Nephron (organoid): ENCODE results near the gene DNAAF1.

Experiments
- H3K27ac Mint-ChIP-seq, 3 experiments: 2 replicates each; pipeline ENCODE4 v1.8.0; 2020; ENCODE audit warnings: mixed read lengths in 3 of 3, mild to moderate bottlenecking in 2 of 3, moderate library complexity in 1 of 3
- H3K27me3 Mint-ChIP-seq: 2 replicates; pipeline ENCODE4 v1.8.0; 2021; ENCODE audit warnings: low read depth, mild to moderate bottlenecking, moderate library complexity, mixed read lengths
- H3K36me3 Mint-ChIP-seq: 2 replicates; pipeline ENCODE4 v1.8.0; 2020; ENCODE audit warnings: low read depth, mixed read lengths
- H3K4me1 Mint-ChIP-seq: 2 replicates; pipeline ENCODE4 v1.8.0; 2020; ENCODE audit warnings: mixed read lengths
- H3K4me3 Mint-ChIP-seq, 3 experiments: 2 replicates each; pipeline ENCODE4 v1.8.0; 2020; ENCODE audit warnings: mild to moderate bottlenecking in 3 of 3, mixed read lengths in 3 of 3, moderate library complexity in 2 of 3
- H3K9me3 Mint-ChIP-seq: 2 replicates; pipeline ENCODE4 v1.8.0; 2020; ENCODE audit warnings: mixed read lengths
- CTCF ChIP-seq, 3 experiments: fragments of 200-600 bp; sonication (generic); IDR thresholded peaks; one replicate each; pipeline ENCODE4 v1.5.0; 2021; ENCODE audit warnings: antibody characterized with exemption in 3 of 3; ENCODE audit not compliant: unreplicated experiment in 3 of 3

DNAAF1 gene

GRCh38 chr16:84104231-84104630 lies 40.9 kb upstream of the DNAAF1 start:
- Mint-ChIP-seq H3K4me3 (no peak overlapping the region), H3K27me3 (peaks cover 5% of the 10 kb centered on the region), H3K27ac (no peak overlapping the region), H3K9me3 (no peaks in the 10 kb centered on the region), H3K36me3 (peaks cover 24% of the 10 kb centered on the region), H3K4me1 (peaks cover 15% of the 10 kb centered on the region)
- no peak for TF ChIP-seq CTCF (IDR thresholded peaks at IDR 0.05; ENCODE audit: unreplicated experiment in 3 of 3)

GRCh38 chr16:84105301-84105815 lies 39.8 kb upstream of the DNAAF1 start:
- H3K4me1 Mint-ChIP-seq = peaks cover 24% of the 10 kb centered on the region
- H3K27me3 Mint-ChIP-seq = peaks cover 5% of the 10 kb centered on the region
- H3K4me3 Mint-ChIP-seq = no peak overlapping the region
- H3K9me3 Mint-ChIP-seq = no peaks in the 10 kb centered on the region
- no peak for TF ChIP-seq CTCF (IDR thresholded peaks at IDR 0.05; ENCODE audit: unreplicated experiment in 3 of 3)
- peaks cover 19% of the 10 kb centered on the region for H3K36me3 Mint-ChIP-seq
- H3K27ac Mint-ChIP-seq = no peak overlapping the region

- peaks cover 19% of the 10 kb centered on the region for H3K36me3 Mint-ChIP-seq
- H3K9me3 Mint-ChIP-seq = no peaks in the 10 kb centered on the region
- TF ChIP-seq CTCF (IDR thresholded peaks at IDR 0.05; ENCODE audit: unreplicated experiment in 3 of 3) = no peak
- peaks cover 31% of the 10 kb centered on the region for H3K4me1 Mint-ChIP-seq
- peaks cover 5% of the 10 kb centered on the region for H3K27me3 Mint-ChIP-seq
- no peak overlapping the region for H3K4me3 Mint-ChIP-seq
- H3K27ac Mint-ChIP-seq = no peak overlapping the region
Observed at GRCh38 chr16:84105948-84106740, 39.0 kb upstream of the DNAAF1 start.

GRCh38 chr16:84107921-84108320 lies 37.2 kb upstream of the DNAAF1 start:
- H3K27ac Mint-ChIP-seq = peak overlapping the region in 1 of 3 experiments; percentile 35
- H3K9me3 Mint-ChIP-seq = no peaks in the 10 kb centered on the region
- no peak overlapping the region for H3K4me3 Mint-ChIP-seq
- peaks cover 12% of the 10 kb centered on the region for H3K36me3 Mint-ChIP-seq
- peaks cover 31% of the 10 kb centered on the region for H3K4me1 Mint-ChIP-seq
- H3K27me3 Mint-ChIP-seq = peaks cover 5% of the 10 kb centered on the region
- no peak for TF ChIP-seq CTCF (IDR thresholded peaks at IDR 0.05; ENCODE audit: unreplicated experiment in 3 of 3)

GRCh38 chr16:84109598-84110335 lies 35.3 kb upstream of the DNAAF1 start:
- Mint-ChIP-seq H3K36me3 (peaks cover 12% of the 10 kb centered on the region), H3K27ac (no peak overlapping the region), H3K4me1 (peaks cover 31% of the 10 kb centered on the region), H3K27me3 (peaks cover 5% of the 10 kb centered on the region), H3K4me3 (no peak overlapping the region), H3K9me3 (no peaks in the 10 kb centered on the region)
- no peak for TF ChIP-seq CTCF (IDR thresholded peaks at IDR 0.05; ENCODE audit: unreplicated experiment in 3 of 3)
